Activated CD8-positive, alpha-beta memory T cell treated with anti-CD3 and anti-CD28 coated beads, Interleukin-2, amount 50 U/mL, for 1 hour (primary cell): Measurements from ENCODE around the gene MSMB.

Experiments
- DNase-seq: peaks from one replicate; pipeline ENCODE4 v3.0.0-alpha.2; 2020; ENCODE audit errors: extremely low read depth

MSMB gene

GRCh38 chr10:46033602-46034011 lies 12.5 kb downstream of the MSMB start:
- no peak for DNase-seq

DNA sequence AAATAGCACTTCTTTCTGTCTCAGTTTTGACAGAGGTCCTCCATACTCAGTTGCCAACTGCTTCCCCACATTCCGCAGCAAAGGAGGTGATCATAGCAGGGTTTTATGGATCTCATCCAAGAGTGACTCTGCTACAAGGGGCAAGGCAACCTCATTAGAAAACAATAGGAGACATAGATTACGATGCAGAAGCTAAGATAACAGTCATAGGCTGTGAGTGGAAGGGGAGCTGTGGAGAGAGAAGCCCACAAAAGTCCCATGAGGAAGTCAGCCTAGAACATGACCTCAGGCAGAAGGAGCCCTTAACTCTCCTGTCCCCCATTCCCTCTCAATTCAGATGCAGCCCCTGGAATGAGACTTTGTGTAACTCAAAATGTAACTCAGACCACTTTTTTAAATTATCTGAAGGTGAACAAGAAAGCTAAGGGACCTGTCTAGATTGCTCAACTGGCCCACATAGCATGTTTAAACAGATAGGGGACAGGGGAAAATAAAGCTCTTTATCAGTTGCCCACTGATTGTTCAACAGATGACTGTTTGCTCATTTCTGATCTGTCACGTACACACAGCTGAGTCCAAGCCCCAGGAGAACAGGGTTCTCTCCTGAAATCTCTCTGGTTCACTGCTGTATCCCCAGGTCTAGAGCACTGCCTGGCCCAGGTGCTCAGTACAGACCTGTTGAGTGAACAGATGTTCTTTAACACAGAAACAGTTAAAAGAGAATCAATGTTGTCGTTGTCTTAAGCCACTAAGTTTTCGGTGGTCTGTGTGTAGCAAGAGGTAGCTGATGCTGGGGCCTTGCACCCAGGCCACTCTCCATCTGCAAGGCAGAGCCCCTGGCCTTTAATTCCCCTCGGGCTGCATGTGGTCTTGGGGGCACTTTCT lies 14.2 kb downstream of the MSMB start:
- no peak for DNase-seq

DNA sequence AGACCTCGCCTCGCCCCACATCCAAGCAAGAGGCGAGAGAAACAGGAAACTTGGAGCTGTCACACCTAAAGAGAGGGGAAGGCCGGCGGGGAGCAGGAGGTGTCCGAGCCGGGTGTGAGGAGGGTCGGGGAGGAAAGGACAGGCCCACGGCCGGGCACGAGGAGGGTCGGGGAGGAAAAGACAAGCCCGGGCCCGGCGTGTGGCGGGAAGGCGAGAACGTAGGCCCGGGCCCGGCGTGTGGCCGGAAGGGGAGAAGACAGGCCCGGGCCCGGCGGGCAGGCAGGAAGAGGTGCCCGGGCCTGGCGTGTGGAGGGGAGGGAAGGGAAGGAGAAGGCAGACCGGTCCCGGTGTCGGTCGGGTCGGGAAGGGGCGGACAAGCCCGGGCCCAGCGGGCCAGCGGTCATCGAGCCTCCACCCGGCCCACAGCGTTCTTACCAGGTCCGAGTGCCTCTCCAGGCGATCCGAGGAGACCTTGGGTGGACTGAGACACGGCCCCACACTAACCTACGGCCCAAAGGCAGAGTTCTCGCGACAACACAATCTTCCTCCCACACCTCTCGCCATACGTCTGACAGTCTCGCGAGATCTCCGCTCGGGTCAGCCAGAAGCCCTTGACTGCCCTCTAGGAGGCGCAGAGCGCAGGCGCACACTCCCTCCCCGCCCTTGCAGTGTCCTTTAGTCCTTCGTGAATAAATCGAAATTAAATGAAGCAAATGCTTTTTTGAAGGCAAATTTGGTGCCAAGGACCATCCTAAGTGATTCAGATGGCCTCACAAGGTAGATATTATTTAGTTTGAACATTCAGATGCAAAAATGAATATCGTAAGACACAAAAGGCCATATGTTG lies 15.8 kb downstream of the MSMB start, which contains the start of gene NCOA4:
NCOA4 (minus strand) TSS at position 533 of the 847 bp plus-strand sequence. CDS start 13,943 bp downstream, outside the sequence.
- peak; percentile 96 for DNase-seq

DNA sequence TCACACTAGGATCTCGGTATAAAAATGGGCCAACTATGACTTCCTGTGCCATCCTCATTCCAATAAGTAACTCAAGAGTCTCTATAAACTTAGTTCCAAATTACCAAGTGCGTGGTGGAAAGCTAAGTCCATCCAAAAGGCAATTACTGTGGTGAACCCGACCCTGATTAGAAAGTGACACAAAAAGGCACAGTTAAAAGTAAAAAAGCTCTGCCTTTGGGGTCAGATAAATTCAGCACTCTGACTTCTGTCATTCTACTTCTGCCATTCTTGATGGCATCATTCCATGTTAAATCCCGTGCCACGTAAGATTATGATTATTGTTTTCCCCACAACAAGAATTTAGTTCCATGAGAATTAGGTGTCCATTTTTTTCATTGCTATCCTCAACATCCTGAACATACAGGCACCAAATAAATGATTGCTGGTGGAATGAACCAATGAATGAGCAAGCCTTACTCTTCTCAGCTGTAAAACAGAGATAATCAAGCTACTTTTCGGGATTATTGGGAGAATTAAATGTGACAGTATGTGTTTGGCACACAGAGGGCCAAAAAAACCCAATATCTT lies 16.5 kb downstream of the MSMB start:
- DNase-seq, result no peak

DNA sequence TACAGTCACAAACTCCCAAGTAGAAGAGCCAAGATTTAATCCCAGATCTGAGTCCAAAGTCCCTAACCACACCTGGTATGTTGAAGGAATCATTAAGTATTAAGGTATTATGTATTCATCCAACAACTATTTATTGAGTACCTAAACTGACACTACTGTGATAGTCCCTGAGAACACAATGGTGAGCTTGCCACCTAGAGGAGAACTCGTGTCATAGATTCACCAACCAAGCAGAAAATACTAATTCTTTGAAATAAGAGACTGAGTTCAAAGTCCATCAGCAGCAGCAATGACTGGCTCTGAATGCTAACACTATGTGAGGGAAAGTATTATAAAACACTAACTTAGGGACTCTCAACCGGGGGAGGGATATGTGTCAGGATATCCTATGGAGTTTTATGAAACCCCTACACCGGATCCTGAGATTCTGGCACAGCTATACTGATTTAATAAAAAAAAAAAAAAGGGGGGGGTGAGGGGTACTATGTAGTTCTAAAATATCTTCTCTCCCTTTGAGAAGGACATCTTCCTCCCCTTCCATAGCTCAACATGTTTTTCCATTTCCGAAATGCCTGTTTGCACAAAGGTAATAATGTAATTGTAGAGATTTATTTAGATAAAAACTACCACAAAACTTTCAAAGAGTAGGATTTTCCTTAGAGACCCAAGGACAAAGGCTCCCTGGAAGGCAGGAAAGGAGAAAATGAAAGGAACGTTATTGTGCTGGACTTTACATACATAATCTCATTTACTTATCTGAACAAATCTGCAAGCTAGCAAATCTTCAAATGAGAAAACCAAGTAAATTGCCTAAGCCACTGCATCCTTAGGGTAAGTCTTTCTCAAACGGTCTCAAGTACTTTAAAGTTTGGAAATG lies 17.2 kb downstream of the MSMB start:
- DNase-seq, result no peak

GRCh38 chr10:46026106-46026505 lies 20.0 kb downstream of the MSMB start:
- DNase-seq, result no peak

DNA sequence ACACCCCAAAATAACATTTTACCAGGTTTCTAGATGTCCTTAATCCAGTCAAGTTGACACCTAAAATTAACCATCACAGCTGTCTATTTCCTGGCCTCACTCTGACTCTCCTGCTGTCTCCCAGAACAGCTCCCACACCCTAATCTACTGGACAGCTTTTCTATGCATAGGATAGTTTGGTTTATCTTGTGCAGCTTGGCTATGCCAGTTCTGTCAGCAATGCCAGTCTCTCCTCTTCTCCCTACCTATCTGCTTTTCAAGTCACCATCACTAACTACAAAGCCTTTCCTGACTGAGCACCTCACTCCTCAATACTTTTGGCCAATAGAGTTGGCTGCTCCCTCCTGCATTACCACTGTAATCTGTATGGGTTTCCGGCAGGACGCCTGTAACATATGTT lies 20.7 kb downstream of the MSMB start:
- DNase-seq, result no peak

- DNase-seq, result no peak
Observed at GRCh38 chr10:46024948-46025347, 21.1 kb downstream of the MSMB start.

DNA sequence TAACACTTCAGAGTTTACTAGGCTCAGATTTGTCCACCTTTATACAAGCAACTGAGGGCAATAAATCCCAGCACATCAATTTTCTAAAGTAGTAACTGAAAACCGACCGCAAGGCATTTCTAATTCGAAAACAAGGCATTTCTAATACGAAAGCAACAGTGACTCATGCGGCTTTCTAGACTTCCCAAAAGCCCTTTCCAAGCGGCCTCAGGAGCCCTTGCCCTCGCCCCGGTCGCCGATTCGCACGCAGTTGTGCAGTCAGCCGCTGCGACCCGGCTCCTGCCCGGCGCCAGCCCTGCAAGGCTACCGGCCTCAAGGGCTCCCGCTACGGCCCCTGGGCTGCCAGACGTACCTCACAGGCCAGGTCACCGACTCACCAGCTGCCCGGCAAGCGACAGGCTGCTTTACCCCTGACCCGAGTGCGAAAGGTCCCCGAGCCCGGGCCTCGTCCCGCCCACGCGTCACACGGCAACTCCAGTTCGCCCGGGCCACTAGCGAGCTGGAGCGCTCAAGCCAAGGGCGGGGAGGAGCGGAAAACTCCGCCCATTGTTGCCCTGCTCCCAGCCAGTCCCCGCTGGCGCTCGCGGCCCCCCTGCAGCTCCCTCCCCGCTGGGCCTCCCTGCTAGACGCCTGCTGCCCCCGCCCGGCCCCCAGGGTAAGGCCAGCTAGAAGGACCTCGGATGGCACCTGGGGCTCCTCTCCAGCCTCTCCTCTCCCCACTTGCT lies 22.9 kb downstream of the MSMB start:
- DNase-seq, result peak; percentile 47

DNA sequence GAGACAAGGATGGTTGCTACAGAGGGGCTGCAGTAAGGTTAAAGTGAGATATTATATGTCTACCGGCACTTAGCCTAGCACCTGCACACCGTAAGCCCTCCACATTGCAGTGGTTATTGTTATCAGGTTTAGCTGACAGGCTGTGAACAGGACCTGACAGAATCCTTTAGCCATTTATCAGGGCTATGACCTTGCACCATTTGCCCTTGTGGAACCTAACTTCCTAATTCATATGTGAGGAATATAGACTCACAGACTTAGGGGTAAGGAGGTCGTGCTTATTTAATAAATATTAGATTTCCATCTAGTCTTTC lies 25.8 kb downstream of the MSMB start:
- no peak for DNase-seq

- DNase-seq, result no peak
Observed at GRCh38 chr10:46019569-46020343, 26.3 kb downstream of the MSMB start.

DNA sequence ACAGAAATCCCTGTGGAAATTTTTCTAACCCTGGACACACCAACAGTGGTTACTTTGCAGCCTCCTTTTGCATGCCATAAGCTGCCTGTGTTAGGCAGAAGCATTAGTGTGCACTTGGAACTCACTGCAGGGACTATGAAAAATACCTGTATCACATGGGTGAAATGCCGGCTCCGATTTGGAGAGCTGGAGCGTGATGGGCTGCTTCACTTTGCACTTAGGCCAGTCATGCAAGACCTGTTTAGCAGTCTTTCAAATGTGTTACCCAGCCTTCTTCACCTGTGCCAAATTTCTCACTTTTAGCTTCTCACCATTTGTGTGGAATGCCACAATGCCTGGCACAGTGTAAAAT lies 26.9 kb downstream of the MSMB start:
- DNase-seq, result no peak

GRCh38 chr10:46018453-46019176 lies 27.5 kb downstream of the MSMB start:
- no peak for DNase-seq

- no peak for DNase-seq
Observed at GRCh38 chr10:46017733-46018132, 28.3 kb downstream of the MSMB start.

GRCh38 chr10:46016811-46017210 lies 29.3 kb downstream of the MSMB start:
- DNase-seq, result no peak

- DNase-seq, result no peak
Observed at GRCh38 chr10:46016190-46016589, 29.9 kb downstream of the MSMB start.

GRCh38 chr10:46014683-46015405 lies 31.2 kb downstream of the MSMB start:
- no peak for DNase-seq

GRCh38 chr10:46014206-46014605 lies 31.9 kb downstream of the MSMB start:
- DNase-seq, result no peak

GRCh38 chr10:46012746-46013145 lies 33.3 kb downstream of the MSMB start:
- DNase-seq, result no peak
